ENCODE measurements around the gene CHD9.
"Not testable (repeated sequence)": the region's sequence is repeated elsewhere in the genome, so short reads cannot be mapped to it uniquely, and the experiment has no call there.

CHD9 gene

DNA sequence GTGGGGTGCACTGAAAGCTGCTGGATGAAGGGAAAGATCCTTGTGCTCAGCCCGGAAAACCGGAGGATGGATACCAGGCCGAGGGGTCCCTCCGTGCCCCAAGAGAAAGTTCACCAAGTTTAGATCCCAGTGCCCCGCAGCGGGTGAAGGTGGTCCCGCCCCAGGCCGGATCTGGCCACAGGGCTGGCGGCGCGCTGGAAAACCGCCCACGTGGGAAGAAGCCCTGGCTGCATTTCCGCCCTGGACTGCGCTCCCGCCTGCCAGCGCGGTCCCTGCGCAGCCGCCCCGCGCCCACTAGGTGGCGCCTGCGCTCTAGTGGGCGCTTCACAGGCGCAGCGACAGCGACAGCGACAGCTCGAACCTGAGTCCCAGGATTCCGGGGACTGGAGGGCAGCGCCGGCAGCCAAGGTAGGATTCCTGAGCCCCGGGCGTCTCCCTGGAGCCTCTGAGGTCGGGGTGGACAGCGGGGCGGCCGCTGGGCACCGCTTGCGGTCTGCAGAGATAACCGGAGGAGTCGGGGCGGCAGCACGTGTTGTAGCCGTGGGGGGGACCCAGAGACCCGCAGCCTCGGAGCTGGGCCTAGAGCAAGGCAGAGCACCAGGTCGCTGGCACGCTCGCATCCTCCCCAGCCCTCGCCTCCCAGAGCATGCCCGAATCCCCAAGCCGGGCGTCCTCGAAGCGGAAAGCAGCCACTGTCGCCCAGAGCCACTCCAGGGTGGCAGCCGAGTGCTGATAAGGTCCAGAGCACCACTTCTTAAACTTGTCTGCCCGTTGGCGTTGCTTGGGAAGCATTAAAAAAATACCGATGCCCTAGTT is at the start of gene CHD9:
Gene CHD9, plus strand, starts transcription at position 322 of the 816 bp plus-strand sequence. CDS start 101,099 bp downstream, outside the sequence.
- DNase-seq, result peak; percentile 79 to 86

DNA sequence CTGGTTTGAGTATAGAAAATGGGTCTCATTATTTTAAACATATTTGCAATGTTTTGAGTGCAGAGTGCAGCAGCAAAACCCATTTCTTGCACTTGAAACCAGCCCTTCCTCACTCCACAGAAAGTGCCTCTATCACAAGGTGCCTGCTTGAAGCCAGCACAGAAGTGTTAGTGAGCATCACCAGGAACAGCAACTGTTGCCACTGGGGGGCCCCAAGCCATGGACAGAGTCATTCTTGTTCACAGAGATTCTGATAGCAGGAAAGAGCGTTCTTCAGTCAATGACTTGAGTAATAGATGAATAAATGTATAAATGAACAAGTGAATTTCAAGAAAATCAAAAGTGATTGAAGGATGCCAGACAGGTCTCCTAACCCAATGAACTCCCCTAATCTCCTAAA is 47.7 kb upstream of the CHD9 start:
- no peak for DNase-seq

DNA sequence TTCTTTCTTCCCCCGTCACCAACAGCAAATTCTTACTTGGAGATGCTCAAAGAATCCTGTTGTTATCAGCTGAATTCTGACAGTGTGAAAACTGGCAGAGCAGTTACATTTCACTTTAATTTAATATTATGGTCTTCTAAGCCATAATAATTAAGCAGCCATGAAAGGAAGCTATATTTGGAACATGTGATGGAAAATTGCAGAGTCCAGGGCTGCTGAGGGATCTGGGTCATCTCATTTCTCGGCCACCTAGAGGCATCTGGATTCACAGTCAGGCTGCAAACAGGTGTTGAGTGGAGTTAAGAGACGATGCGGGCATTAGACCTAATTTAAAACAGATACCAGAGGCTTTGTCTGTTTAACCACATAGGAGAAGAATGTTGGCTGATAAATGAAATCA is 40.5 kb upstream of the CHD9 start:
- DNase-seq, result no peak

DNA sequence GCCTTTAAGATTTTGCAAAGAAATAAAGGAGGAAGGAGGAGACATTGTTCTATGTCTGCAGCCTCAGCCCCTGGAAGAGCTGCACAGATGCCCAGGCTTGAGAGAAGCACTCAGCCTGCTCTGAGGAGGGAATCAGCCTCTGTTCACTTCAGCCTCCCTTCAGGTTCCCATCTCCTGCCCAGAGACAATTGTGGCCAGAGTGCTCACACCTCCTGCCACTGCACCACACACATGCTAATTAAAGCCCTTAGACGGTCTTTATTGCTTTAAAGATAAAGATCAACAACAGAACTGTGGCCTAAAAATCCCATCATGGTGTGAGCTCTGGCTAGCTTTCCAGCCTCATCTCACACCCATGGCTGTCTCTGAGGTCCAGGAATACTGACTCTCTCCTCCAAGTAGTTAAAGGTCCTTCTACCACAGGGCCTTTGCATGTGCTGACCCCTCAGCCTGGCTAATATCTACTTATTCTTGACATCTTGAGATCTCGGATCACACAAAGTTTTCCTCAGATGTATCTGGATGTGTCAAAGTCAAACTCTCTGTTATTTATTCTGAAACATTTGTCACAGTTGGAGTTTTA is 35.9 kb upstream of the CHD9 start:
- no peak for DNase-seq

- peak; percentile 29 to 47 for DNase-seq
Measured at GRCh38 chr16:53022374-53022773, 32.4 kb upstream of the CHD9 start.

DNA sequence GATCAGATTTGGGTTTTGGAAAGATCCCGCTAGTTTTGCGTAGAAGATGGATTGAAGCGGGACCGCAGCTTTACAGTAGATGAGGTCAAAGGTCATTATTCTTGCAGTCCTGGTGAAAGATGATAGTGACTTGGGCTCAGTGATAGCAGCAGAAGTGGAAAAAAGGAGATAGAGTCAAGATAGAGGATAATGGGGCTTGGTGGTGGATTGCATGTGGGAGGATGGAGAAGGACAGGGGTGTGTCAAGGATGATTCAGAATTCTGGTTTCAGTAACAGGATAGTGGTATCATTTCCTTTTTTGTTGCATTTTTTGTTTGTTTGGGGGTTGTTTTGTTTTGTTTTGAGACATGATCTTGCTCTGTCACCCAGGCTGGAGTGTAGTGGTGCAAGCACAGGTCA is 30.7 kb upstream of the CHD9 start:
- peak; percentile 15 to 25 for DNase-seq

DNA sequence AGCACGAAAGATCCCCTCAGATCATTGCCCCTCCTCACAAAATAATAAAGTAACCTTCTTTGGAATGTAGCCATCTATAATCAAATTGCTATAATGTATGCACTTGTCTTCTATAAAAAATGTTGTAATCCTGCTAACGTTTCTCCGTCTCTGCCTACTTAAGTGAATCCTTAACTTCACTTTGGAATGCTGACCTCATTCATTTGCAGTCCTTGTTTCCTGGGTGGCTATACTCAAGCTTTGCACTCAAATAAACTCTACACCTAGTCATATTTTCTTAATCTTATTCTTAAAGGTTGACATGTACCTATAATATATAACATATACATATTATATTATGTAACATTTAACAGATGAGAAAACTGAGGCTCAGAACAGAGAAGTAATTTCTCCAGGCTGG is 24.8 kb upstream of the CHD9 start:
- no peak for DNase-seq

DNA sequence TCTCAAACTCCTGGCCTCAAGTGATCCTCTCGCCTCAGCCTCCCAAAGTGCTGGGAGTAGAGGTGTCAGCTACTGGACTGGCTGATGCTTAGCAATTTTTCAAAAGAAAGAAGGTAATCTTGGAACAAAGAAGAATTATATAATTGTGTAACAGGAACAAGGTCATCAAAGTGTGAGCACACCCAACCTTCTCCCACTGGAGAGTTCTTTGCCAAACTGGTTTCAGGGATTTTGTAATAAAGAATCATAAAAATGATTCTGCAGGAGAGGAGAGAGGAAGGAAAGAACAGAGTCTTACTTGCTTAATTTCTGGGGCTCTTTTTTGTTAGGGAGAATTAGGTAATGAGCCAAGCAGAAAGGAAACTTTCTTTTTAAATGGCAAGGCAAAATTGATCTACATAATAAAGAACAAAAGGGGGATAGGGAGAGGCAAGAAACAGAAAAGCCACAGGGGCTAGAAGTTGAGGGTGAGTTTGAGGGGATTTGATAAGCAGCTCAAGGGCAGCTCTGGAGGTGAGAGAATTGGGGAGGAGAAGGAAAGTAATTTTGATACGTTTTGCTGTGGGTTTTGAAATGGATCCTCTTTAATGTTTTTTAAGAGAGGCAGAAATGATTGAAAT is 23.4 kb upstream of the CHD9 start:
- no peak for DNase-seq

DNA sequence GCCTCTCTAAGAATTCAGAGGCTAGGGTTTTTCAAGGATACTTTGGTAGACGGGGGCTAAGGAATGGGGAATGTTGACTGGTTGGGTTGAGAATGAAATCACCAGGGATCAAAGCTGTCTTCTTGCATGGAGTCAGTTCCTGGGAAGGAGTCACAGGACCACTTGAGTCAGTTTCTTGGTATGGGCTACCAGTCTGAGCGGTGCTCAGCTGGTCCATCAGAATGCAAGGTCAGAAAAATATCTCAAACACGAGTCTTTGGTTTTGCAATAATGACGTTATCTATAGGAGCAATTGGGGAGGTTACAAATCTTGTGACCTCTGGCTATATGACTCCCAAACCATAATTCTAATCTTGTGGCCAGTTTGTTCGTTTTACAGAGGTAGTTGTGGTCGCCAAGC is 20.5 kb upstream of the CHD9 start:
- no peak for DNase-seq

GRCh38 chr16:53035176-53035942 is 19.4 kb upstream of the CHD9 start:
- no peak for DNase-seq

DNA sequence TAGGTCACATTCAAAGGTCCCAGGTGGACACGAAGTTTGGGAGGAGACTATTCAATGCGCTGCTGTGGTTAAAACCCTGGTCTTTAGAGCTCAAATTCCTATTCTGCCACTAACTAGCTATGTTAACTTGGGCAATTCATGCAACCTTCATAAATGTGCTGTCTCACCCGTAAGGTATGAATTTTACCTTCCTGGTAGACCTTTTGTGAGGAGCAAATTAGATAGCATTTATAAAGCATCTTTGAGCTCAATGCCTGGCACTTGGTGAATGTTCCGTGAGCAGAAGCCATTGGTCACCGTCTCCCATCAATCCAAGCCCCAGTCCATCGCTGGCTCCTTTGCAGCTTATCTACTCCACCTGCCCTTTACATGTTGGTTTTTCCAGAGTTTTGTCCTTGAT is 18.7 kb upstream of the CHD9 start:
- no peak for DNase-seq

GRCh38 chr16:53036711-53037110 is 18.1 kb upstream of the CHD9 start:
- not testable (repeated sequence) for DNase-seq

DNA sequence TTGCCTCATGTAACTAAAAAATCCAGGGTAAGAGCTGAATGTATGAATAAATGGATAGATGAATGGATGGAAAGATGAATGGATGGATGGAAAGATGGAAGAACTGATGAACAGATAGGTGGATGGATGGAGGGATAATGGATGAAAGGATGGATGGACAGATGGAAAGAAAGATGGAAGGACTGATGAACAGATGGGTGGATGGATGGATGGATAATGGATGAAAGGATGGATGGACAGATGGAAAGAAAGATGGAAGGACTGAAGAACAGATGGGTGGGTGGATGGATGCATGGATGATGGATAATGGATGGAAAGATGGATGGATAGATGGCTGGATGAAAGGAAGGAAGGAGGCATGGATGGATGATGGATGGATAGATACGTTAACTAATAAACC is 14.0 kb upstream of the CHD9 start:
- DNase-seq, result no peak

DNA sequence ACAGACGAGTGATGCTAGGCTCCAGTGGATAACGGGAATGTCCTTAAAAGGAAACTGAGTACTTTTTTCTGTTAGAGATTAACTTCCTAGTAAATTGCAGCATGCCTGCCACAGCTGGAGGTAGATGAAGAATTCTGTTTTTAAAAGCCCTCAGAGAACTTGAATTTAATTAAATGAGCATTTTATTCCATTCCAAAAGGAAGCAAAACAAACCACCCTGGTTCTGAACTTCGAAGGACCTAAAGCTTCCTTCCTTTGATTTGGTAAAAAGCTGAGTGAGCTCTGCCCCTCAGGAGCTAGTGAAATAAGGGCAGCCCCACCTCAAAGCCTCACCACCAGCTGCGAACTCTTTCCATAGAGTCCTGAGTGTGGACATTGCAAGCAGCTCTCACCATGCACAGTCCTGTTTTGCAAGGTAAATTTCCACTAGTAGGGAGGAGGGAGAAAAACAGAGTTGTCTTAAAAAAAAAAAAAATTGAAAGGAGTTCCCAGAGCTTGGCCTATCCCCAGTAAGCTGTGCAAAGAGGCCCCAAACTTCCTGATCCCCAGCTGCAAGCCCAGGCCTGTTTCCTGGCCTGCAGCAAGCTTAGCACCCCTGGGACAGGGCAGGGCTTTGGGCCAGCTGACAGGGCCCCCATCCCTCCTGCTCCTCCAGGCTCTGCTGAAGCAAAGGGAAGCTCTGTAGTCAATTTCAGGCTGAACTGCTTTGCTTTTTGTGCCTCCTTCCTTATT is 13.3 kb upstream of the CHD9 start:
- DNase-seq, result no peak

DNA sequence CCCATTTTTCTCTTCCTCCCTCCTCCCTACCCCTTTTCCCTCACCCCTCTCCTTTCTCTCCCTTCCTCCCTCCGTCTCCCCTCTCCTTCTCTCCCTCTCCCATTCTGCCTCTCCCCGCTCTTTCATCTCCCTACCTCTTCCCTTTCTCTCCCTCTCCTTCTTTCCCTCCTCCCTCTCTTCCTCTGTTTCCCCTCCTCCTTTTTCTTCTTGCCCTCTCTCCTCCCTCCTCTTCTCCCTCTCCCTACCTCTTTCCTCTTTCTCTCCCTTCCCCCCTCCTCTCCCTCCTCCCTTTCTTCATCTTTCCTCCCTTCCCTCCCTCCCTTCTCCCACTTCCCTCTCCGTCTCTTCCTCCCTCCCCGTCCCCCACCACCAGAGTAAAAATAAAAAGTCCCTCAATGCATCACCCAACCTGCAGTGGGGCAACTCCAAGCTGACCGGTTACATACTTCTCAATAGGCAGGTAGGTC is 12.5 kb upstream of the CHD9 start:
- no peak for DNase-seq

GRCh38 chr16:53043428-53043831 is 11.4 kb upstream of the CHD9 start:
- no peak for DNase-seq

DNA sequence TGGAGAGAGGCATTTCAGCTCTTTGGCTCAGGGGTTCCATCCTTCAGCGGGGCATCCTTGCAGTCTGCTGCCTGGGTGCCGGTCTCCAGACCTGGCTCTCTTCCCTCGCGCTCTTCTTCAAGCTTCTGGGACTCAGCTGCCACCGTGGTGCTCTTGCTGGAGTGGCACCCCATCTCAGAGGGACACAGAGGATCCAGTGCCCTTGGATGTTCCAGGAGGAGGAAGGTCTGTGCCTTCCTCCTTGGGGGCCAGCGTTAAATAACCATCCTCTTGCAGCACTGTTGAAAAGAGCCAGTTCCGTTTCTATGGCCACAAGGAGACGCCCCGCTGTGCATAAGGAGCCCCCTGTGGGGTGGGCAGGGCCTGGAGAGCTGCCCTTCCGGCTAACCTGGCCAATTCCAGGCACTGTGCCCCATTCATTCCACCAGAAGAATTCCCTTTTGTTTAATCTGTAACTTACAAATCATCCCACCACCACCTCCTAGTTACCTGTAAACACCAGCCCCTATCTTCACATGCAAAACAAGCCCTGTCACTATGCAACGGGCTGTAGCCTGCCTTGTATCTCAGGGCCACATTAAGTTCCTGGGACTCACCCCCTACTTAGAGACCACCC is 10.7 kb upstream of the CHD9 start:
- no peak for DNase-seq

DNA sequence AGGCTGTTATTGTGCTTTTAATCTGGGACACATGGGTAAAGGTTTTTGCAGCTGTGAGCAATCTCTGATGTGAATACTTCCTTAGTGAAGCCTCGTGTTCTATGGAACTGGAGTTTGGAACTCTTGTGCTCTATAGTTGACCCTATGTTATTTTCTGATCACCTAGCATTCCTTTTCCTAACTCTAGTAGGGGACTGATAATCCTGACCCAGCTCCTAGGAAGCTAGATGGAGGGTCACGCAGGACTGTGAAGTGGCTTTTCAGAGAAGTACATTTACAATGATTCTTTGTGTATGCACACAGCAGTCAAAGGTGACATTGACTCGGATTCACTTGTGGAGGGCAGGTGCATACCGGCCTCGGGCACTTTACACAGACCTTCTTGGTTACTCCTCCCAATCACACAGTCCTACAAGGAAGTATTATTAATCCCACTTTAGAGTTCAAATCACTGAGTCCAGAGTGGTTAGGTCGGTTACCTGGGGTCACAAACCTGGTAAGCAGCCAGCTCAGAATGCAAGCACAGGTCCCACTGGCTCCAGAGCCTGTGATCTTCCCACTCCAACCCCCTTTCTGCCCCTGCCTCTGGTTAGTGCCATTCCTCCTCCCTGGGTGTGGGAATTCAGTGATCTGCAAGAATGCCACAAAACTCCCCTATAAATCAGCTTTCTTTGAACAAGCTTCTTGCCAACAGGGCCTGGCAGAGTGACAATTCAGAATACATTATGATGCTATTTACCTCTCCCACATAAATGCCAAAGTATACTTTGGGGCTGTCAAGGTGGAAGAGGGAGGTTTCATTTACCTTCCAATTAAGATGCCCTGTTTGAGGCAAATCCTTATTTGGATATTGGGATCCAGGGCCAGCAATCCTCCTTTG is 9.2 kb upstream of the CHD9 start:
- no peak for DNase-seq

GRCh38 chr16:53047515-53047914 is 7.3 kb upstream of the CHD9 start:
- DNase-seq, result not testable (repeated sequence)

DNA sequence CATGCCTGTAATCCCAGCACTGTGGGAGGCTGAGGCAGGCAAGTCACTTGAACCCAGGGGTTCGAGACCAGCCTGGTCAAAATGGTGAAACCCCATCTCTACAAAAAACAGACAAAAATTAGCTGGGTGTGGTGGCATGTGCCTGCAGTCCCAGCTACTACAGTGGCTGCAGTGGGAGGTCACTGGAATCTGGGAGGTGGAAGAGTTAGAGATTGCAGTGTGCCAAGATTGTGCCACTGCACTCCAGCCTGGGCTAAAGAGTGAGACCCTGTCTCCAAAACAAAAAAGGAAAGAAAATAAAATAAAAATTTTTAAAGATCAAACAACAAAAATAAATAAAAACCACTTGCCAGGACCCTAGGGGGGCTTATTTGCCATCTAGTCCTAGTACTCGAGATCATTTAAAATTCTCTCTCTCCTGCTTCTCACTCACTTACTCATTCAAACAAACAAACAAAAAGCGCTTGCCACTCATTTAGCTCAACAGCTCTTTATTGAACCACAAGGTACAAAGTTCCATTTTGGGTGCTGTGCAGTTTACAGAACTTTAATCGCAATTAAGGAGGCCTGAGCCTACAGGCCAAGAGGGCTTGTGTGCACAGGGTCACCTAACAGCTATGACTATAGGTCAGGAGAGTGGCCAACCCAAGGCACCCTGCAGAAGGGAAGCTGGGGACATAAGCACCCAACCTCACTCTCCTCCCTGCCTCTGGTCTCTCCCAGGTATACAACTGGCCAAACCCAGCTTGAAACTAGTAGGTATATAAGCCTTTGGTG is 6.5 kb upstream of the CHD9 start:
- no peak for DNase-seq
